Ishikawa (cell line): Measurements from ENCODE around the gene STRN3.

Experiments used
- CEBPB ChIP-seq: IDR thresholded peaks from 2 replicates; pipeline ENCODE4 v1.6.1; 2012
- CREB1 ChIP-seq: IDR thresholded peaks from 2 replicates; pipeline ENCODE4 v1.6.1; 2012; ENCODE audit warnings: low read depth
- NFIC ChIP-seq: IDR thresholded peaks from 2 replicates; pipeline ENCODE4 v1.6.1; 2012
- RAD21 ChIP-seq: IDR thresholded peaks from 2 replicates; pipeline ENCODE4 v1.6.1; 2012; ENCODE audit warnings: low read depth

- TF ChIP-seq RAD21: no peak
- TF ChIP-seq NFIC: no peak
- no peak for TF ChIP-seq CREB1
- TF ChIP-seq CEBPB: no peak
Measured at GRCh38 chr14:30875788-30876053, 150.5 kb downstream of the STRN3 start.
